ENCODE results near the gene ESR1.

GRCh38 chr6:152146385-152146784 is 338.9 kb downstream of the ESR1 start:
- no peak for TF ChIP-seq CTCF (conservative IDR thresholded peaks at IDR 0.05 in 1 of 2, IDR thresholded peaks at IDR 0.05 in 1 of 2; ENCODE audit: extremely low read depth in 1 of 2, insufficient read depth in 1 of 2, low read depth in 1 of 2, low read length in 2 of 2)
- no peak for TF ChIP-seq EZH2 (IDR thresholded peaks at IDR 0.05; ENCODE audit: borderline replicate concordance, low read length)
